GM23248 (cell line): ENCODE measurements around the gene PCYT2.

Source experiments
- EZH2 ChIP-seq: fragments of 200-600 bp; sonication (generic); IDR thresholded peaks from 2 replicates; pipeline ENCODE4 v1.6.1; 2018; ENCODE audit warnings: antibody characterized with exemption, mild to moderate bottlenecking; ENCODE audit not compliant: insufficient read depth, poor library complexity, severe bottlenecking
- EZH2phosphoT487 ChIP-seq: fragments of 200-600 bp; sonication (generic); IDR thresholded peaks from 2 replicates; pipeline ENCODE4 v1.6.1; 2018; ENCODE audit warnings: antibody characterized with exemption, moderate library complexity, mild to moderate bottlenecking, low read depth; ENCODE audit not compliant: insufficient read depth

- no peak for TF ChIP-seq EZH2
- TF ChIP-seq EZH2phosphoT487 = no peak
Observed at GRCh38 chr17:81898029-81898866, 13.0 kb downstream of the PCYT2 start.
